Neural cell (in vitro differentiated cells): ENCODE data around the gene MCMBP. TPM values are rescaled to one million over a fixed set of nuclear protein-coding genes. Genes with fewer than 3 reads are reported as not detected.
A peak's percentile ranks its signal among the peaks of the same experiment; 100 is the strongest.

ENCODE experiments used
- H2AFZ ChIP-seq: fragments of 200-600, 300-800 bp; sonication (generic), shearing (Covaris generic); 2 replicates; pipeline ENCODE4 v1.6.0; 2014; ENCODE audit warnings: low read depth, mild to moderate bottlenecking, antibody characterized with exemption, low read length, moderate library complexity
- H3F3A ChIP-seq: fragments of 200-600 bp; shearing (Covaris generic); 2 replicates; pipeline ENCODE4 v1.6.1; 2016; ENCODE audit warnings: mild to moderate bottlenecking, moderate library complexity, mixed read lengths, antibody characterized with exemption, low read length; ENCODE audit not compliant: insufficient read depth, poor library complexity, severe bottlenecking
- H3K27ac ChIP-seq: fragments of 200-600, 300-800 bp; sonication (generic), shearing (Covaris generic); 2 replicates; pipeline ENCODE4 v1.5.1; 2014; ENCODE audit warnings: mild to moderate bottlenecking, low read length, moderate library complexity
- H3K27me3 ChIP-seq: fragments of 300-800, 200-600 bp; sonication (generic), shearing (Covaris generic); 2 replicates; pipeline ENCODE4 v1.6.0; 2014; ENCODE audit warnings: mild to moderate bottlenecking, low read depth, low read length, moderate library complexity; ENCODE audit not compliant: insufficient read depth
- H3K36me3 ChIP-seq: fragments of 300-800, 200-600 bp; sonication (generic), shearing (Covaris generic); 2 replicates; pipeline ENCODE4 v1.5.1; 2014; ENCODE audit warnings: mild to moderate bottlenecking, antibody characterized with exemption, low read length, moderate library complexity; ENCODE audit not compliant: insufficient read depth
- H3K4me2 ChIP-seq: fragments of 300-800, 200-600 bp; sonication (generic), shearing (Covaris generic); 2 replicates; pipeline ENCODE4 v1.6.0; 2014; ENCODE audit warnings: mild to moderate bottlenecking, low read length
- H3K4me3 ChIP-seq: fragments of 300-800, 200-600 bp; sonication (generic), shearing (Covaris generic); 2 replicates; pipeline ENCODE4 v1.5.1; 2014; ENCODE audit warnings: mild to moderate bottlenecking, low read length, moderate library complexity
- H3K79me2 ChIP-seq: fragments of 200-600 bp; shearing (Covaris generic); replicated peaks from 2 replicates; pipeline ENCODE4 v1.6.0; 2014; ENCODE audit warnings: mild to moderate bottlenecking, low read length, moderate library complexity; ENCODE audit not compliant: insufficient read depth
- H3K9ac ChIP-seq: fragments of 300-800, 200-600 bp; sonication (generic), shearing (Covaris generic); 2 replicates; pipeline ENCODE4 v1.6.1; 2016; ENCODE audit warnings: mild to moderate bottlenecking, low read length, mixed read lengths
- H3K9me2 ChIP-seq: fragments of 200-600 bp; shearing (Covaris generic); 2 replicates; pipeline ENCODE4 v1.6.1; 2016; ENCODE audit warnings: mild to moderate bottlenecking, low read length, mixed read lengths; ENCODE audit not compliant: insufficient read depth
- H3K9me3 ChIP-seq: fragments of 200-600, 300-800 bp; sonication (generic), shearing (Covaris generic); 2 replicates; pipeline ENCODE4 v1.6.1; 2016; ENCODE audit warnings: mild to moderate bottlenecking, mixed run types, low read length, moderate library complexity, mixed read lengths
- H4K20me1 ChIP-seq: fragments of 200-600 bp; shearing (Covaris generic); 2 replicates; pipeline ENCODE4 v1.6.1; 2016; ENCODE audit warnings: mild to moderate bottlenecking, mixed run types; ENCODE audit not compliant: insufficient read depth
- EP300 ChIP-seq: fragments of 450-650 bp; conservative IDR thresholded peaks from 2 replicates; pipeline ENCODE4 v1.6.1; 2014; ENCODE audit warnings: antibody characterized with exemption, mild to moderate bottlenecking, moderate library complexity; ENCODE audit not compliant: poor library complexity, severe bottlenecking
- EZH2 ChIP-seq: fragments of 200-600, 300-800 bp; shearing (Covaris generic), sonication (generic); IDR thresholded peaks from 2 replicates; pipeline ENCODE4 v1.6.1; 2014; ENCODE audit warnings: antibody characterized with exemption, low read length, borderline replicate concordance, mild to moderate bottlenecking; ENCODE audit not compliant: insufficient read depth, poor library complexity, severe bottlenecking
- MXI1 ChIP-seq: fragments of 450-650 bp; conservative IDR thresholded peaks from 2 replicates; pipeline ENCODE4 v1.6.1; 2014; ENCODE audit warnings: antibody characterized with exemption, mild to moderate bottlenecking; ENCODE audit not compliant: poor library complexity, severe bottlenecking
- POLR2AphosphoS5 ChIP-seq: IDR thresholded peaks from 2 replicates; pipeline ENCODE4 v1.6.1; 2012
- RAD21 ChIP-seq: fragments of 450-650 bp; conservative IDR thresholded peaks from 2 replicates; pipeline ENCODE4 v1.6.1; 2014; ENCODE audit warnings: antibody characterized with exemption, mild to moderate bottlenecking, moderate library complexity
- SMC3 ChIP-seq: fragments of 450-650 bp; conservative IDR thresholded peaks from 2 replicates; pipeline ENCODE4 v1.6.1; 2014; ENCODE audit warnings: antibody characterized with exemption, mild to moderate bottlenecking, moderate library complexity; ENCODE audit not compliant: poor library complexity
- TAF1 ChIP-seq: IDR thresholded peaks from 2 replicates; pipeline ENCODE4 v1.6.1; 2012; ENCODE audit warnings: low read depth
- polyA plus RNA-seq: library from polyadenylated mRNA; depleted of rRNA; stranded (reverse); fragments of >200 nt; gene quantifications from 2 replicates; pipeline ENCODE4 v1.2.3, GENCODE V29; 2014
- TF ChIP-seq, protein P1 (sequence below): fragments of 450-650 bp; IDR thresholded peaks from 2 replicates; pipeline ENCODE4 v1.5.1; 2014; ENCODE audit warnings: antibody characterized with exemption, mild to moderate bottlenecking, moderate library complexity; ENCODE audit not compliant: poor library complexity, severe bottlenecking
- TF ChIP-seq, protein P2 (sequence below): IDR thresholded peaks from 2 replicates; pipeline ENCODE4 v1.6.1; 2012; ENCODE audit warnings: borderline replicate concordance

MCMBP gene
- polyA plus RNA-seq, 1 donor from 2014 or later: 58.0 TPM

DNA sequence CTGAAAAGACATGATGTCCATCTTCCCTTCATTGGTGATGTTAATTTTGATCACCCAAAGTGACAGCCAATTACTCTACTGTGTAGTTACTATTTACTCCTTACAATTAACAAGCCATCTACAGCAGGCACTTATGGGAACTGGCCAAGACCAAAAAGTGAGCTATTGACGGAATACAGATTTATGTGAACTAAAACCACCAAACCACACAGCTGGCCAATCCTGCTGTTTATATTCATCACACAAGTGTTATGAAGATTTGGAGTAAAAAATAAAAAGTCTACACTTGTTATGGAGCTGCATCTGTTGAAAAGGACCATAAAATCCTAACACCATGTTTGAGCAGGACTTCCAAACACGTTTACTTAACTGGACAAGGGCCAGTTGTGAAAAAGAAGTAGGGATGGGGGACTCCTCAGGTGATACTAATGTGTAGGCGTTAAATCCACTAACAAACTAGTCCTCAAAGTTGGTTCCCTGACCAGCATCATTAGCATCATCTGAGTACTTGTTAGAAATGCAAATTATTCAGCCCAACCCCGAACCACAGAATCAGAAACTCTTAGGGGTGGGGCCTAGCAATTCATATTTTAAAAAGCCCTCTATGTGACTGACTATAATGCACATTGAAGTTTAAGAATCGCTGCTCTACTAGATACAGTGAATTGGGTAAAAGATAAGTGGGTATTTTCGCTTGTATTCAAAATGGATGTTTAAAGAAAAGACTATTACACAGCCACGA lies 11.6 kb downstream of the MCMBP start:
- Histone ChIP-seq H4K20me1 (no peaks in the 10 kb centered on the region), H3K79me2 (peaks cover 44% of the 10 kb centered on the region), H3K4me2 (no peak overlapping the region), H3K27me3 (no peaks in the 10 kb centered on the region), H3F3A (no peaks in the 10 kb centered on the region), H3K27ac (no peak overlapping the region), H3K9me2 (no peaks in the 10 kb centered on the region), H2AFZ (no peak overlapping the region), H3K9ac (no peak overlapping the region), H3K36me3 (peaks cover 10% of the 10 kb centered on the region), H3K9me3 (no peaks in the 10 kb centered on the region), H3K4me3 (no peak overlapping the region)
- TF ChIP-seq, protein P1, sequence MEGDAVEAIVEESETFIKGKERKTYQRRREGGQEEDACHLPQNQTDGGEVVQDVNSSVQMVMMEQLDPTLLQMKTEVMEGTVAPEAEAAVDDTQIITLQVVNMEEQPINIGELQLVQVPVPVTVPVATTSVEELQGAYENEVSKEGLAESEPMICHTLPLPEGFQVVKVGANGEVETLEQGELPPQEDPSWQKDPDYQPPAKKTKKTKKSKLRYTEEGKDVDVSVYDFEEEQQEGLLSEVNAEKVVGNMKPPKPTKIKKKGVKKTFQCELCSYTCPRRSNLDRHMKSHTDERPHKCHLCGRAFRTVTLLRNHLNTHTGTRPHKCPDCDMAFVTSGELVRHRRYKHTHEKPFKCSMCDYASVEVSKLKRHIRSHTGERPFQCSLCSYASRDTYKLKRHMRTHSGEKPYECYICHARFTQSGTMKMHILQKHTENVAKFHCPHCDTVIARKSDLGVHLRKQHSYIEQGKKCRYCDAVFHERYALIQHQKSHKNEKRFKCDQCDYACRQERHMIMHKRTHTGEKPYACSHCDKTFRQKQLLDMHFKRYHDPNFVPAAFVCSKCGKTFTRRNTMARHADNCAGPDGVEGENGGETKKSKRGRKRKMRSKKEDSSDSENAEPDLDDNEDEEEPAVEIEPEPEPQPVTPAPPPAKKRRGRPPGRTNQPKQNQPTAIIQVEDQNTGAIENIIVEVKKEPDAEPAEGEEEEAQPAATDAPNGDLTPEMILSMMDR: no peak
- TF ChIP-seq RAD21 (no peak), EP300 (no peak), SMC3 (no peak), POLR2AphosphoS5 (no peak), EZH2 (no peak), TAF1 (no peak), MXI1 (no peak)
- TF ChIP-seq, protein P2, sequence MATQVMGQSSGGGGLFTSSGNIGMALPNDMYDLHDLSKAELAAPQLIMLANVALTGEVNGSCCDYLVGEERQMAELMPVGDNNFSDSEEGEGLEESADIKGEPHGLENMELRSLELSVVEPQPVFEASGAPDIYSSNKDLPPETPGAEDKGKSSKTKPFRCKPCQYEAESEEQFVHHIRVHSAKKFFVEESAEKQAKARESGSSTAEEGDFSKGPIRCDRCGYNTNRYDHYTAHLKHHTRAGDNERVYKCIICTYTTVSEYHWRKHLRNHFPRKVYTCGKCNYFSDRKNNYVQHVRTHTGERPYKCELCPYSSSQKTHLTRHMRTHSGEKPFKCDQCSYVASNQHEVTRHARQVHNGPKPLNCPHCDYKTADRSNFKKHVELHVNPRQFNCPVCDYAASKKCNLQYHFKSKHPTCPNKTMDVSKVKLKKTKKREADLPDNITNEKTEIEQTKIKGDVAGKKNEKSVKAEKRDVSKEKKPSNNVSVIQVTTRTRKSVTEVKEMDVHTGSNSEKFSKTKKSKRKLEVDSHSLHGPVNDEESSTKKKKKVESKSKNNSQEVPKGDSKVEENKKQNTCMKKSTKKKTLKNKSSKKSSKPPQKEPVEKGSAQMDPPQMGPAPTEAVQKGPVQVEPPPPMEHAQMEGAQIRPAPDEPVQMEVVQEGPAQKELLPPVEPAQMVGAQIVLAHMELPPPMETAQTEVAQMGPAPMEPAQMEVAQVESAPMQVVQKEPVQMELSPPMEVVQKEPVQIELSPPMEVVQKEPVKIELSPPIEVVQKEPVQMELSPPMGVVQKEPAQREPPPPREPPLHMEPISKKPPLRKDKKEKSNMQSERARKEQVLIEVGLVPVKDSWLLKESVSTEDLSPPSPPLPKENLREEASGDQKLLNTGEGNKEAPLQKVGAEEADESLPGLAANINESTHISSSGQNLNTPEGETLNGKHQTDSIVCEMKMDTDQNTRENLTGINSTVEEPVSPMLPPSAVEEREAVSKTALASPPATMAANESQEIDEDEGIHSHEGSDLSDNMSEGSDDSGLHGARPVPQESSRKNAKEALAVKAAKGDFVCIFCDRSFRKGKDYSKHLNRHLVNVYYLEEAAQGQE: no peak

DNA sequence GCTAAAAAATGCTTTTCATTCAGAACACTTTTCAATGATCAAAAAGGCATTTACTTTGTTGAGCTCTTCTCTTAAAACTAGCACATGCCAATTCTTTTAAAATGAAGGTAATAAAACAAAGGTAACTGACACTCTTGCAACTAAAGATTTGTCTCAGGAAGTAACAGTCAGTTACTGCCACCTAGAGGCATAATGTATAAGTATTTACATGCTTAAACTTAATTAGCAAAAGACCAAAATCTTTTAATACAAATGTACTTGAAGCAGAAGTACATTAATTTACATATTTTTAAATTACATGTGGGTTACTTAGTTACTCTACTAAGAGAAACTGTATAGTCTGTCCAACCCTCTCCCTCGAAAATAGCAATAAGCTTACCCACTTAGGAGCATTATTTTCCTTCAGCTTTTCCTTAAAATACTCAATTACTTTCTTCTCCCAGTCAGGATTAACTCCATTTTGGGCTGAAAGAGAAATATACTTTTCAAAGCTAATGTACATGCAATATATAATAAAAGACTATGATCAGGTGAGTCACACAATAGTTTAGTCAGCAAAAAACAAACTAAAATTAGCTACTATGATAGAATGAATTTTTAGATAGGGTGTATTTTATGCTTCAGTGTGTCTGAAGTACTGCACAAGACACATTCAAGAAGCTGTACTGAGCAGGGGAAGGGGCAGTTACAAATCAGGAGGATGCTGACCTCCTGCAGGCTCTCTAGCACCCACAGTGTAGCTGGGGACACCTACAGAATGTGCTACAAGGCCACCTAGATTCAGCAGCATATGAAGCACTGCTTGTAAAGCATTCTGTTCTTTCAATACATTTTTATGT lies 13.0 kb downstream of the MCMBP start:
- Histone ChIP-seq H3F3A (no peaks in the 10 kb centered on the region), H3K9me3 (no peaks in the 10 kb centered on the region), H4K20me1 (no peaks in the 10 kb centered on the region), H3K36me3 (peaks cover 10% of the 10 kb centered on the region), H3K9ac (no peak overlapping the region), H3K4me2 (no peak overlapping the region), H3K27ac (no peak overlapping the region), H3K4me3 (no peak overlapping the region), H3K9me2 (no peaks in the 10 kb centered on the region), H2AFZ (no peak overlapping the region), H3K79me2 (peaks cover 30% of the 10 kb centered on the region), H3K27me3 (no peaks in the 10 kb centered on the region)
- TF ChIP-seq RAD21 (peak; percentile 76), SMC3 (peak; percentile 68), EZH2 (no peak), TAF1 (no peak)
- TF ChIP-seq, protein P1: peak; percentile 78
